ENCODE results near the gene SHC3.

DNA sequence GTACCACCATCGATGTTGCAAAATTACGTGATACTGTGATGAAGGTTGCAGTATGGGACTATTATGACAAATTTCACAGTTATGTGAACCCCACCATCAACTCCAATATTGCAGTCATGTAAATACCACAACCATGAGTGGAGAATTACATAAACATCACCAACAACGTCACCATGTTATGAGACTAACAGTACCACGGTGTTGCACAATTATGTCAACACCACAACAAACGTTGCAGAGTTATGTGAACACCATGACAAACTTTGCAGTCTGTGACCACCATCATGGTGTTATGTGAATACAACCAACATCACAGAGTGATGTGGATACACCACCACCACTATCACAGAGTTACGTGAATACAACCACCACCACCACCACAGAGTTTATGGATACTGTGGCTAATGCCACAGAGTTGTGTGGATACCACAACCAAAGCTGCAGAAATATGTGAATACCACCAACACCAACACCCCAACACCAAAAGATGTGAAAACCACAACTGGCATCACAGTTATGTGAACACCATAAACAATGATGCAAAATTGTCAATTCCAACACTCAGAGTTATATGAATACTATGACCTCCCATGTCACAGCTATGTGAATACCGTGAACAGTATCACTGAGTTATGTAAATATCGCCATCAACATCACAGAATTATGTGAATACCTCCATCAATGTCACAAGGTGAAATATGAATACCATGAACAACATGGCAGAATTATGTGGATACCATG is 62.4 kb downstream of the SHC3 start:
- no peak for TF ChIP-seq SP1 (IDR thresholded peaks at IDR 0.05)
- TF ChIP-seq ZNF384 (IDR thresholded peaks at IDR 0.05) = no peak
- no peak for TF ChIP-seq FOXA1 (IDR thresholded peaks at IDR 0.05)
- no peak for TF ChIP-seq BHLHE40 (IDR thresholded peaks at IDR 0.05; ENCODE audit: borderline replicate concordance)
- no peak for TF ChIP-seq FOXM1 (IDR thresholded peaks at IDR 0.05; ENCODE audit: borderline replicate concordance)
- TF ChIP-seq ELF4 (IDR thresholded peaks at IDR 0.05) = no peak
- TF ChIP-seq NFRKB (IDR thresholded peaks at IDR 0.05) = no peak
- TF ChIP-seq FOXK2 (IDR thresholded peaks at IDR 0.05) = no peak
